GM10248 (cell line): ENCODE results near the gene CHTF18.
"Not testable (repeated sequence)": the region's sequence is repeated elsewhere in the genome, so short reads cannot be mapped to it uniquely, and the experiment has no call there.

ENCODE experiments used
- CTCF ChIA-PET: fragments of 300-600 bp; sonication (Branson Sonifier 250); formaldehyde crosslinking; extraction: SDS; loops from one replicate; lab custom pipeline; 2021; ENCODE audit warnings: antibody characterized with exemption; lab: Yijun Ruan, JAX
- POLR2A ChIA-PET: fragments of 350-650 bp; sonication (Branson Sonifier 250); formaldehyde crosslinking; extraction: SDS; loops from one replicate; lab custom pipeline; 2020; ENCODE audit warnings: antibody characterized with exemption; lab: Yijun Ruan, JAX
- DNase-seq: peaks from one replicate; pipeline ENCODE4 v3.0.0; 2012; ENCODE audit errors: extremely low spot score
- CTCF ChIP-seq: IDR thresholded peaks from 2 replicates; pipeline ENCODE4 v1.5.1; 2012; ENCODE audit warnings: mild to moderate bottlenecking, low read depth; ENCODE audit errors: extremely low read depth, missing control alignments, control extremely low read depth

CHTF18 gene

GRCh38 chr16:819336-820043, 31.1 kb downstream of the CHTF18 start:
- POLR2A ChIA-PET = no interaction called here
- no peak for DNase-seq
- no peak for TF ChIP-seq CTCF
- CTCF ChIA-PET = interaction anchor here (1.0 kb wide), 1 partner anchor 30 kb away, joined by 3 read pairs; no protein-coding TSS in a partner anchor

GRCh38 chr16:820044-820408, 31.6 kb downstream of the CHTF18 start:
- CTCF ChIA-PET = interaction anchor here (1.0 kb wide), 1 partner anchor 29 kb away, joined by 3 read pairs; no protein-coding TSS in a partner anchor
- POLR2A ChIA-PET, DNase-seq: not testable (repeated sequence)

- ChIA-PET POLR2A (no interaction called here), CTCF (no interaction called here)
- no peak for DNase-seq
- no peak for TF ChIP-seq CTCF
Observed at GRCh38 chr16:820748-821147, 32.3 kb downstream of the CHTF18 start.

- no peak for DNase-seq
- ChIA-PET POLR2A (no interaction called here), CTCF (no interaction called here)
- TF ChIP-seq CTCF = no peak
Observed at GRCh38 chr16:821751-822150, 33.3 kb downstream of the CHTF18 start.

GRCh38 chr16:822174-822908, 33.9 kb downstream of the CHTF18 start:
- CTCF ChIA-PET = no interaction called here
- POLR2A ChIA-PET = no interaction called here
- DNase-seq = no peak
- TF ChIP-seq CTCF = no peak

- TF ChIP-seq CTCF = no peak
- CTCF ChIA-PET = no interaction called here
- POLR2A ChIA-PET = no interaction called here
- no peak for DNase-seq
Observed at GRCh38 chr16:822909-823297, 34.5 kb downstream of the CHTF18 start.

GRCh38 chr16:824194-824593, 35.8 kb downstream of the CHTF18 start:
- CTCF ChIA-PET = no interaction called here
- TF ChIP-seq CTCF = no peak
- DNase-seq = no peak
- POLR2A ChIA-PET = no interaction called here
